NOMO-1 (cell line): Measurements from ENCODE around the gene RAB40C.
A peak's percentile ranks its signal among the peaks of the same experiment; 100 is the strongest.

Source experiments
- DNase-seq, 2 experiments: peaks; one replicate each; lab custom pipeline; 2025; ENCODE audit not compliant: unreplicated experiment in 2 of 2; lab: John Stamatoyannopoulos, UW

RAB40C gene

GRCh38 chr16:662597-662996, 72.7 kb downstream of the RAB40C start:
- no peak for DNase-seq

- no peak for DNase-seq
Measured at GRCh38 chr16:666572-666971, 76.7 kb downstream of the RAB40C start.

DNA sequence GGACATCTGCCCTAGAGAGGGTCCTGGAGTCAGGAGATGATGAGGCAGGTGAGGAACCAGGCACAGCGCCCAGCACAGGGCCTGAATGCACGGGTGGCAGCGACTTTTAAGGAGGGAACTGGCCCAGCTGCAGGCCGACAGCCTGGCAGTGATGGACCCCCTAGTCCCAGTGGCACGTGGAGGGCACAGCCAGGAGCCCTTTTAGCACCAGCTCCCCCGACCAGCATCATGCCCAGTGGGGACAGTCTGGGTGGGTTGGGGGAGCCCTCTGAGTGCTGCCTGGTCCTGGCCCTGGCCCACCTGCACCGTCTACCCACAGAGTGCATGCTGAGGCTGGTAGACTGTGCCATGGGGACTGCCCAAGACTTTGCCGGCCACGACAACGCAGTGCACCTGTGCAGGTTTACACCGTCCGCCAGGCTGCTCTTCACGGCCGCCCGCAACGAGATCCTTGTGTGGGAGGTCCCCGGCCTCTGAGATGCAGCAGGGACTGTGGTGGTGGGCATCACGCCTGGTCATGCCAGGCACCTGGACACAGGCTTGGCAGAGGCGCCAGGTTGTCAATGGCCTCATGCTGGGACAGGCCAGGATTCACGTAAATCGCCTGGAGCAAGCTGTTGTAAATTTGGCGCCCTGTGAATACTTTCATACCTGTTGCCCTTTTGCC, 77.4 kb downstream of the RAB40C start:
- DNase-seq: no peak

DNA sequence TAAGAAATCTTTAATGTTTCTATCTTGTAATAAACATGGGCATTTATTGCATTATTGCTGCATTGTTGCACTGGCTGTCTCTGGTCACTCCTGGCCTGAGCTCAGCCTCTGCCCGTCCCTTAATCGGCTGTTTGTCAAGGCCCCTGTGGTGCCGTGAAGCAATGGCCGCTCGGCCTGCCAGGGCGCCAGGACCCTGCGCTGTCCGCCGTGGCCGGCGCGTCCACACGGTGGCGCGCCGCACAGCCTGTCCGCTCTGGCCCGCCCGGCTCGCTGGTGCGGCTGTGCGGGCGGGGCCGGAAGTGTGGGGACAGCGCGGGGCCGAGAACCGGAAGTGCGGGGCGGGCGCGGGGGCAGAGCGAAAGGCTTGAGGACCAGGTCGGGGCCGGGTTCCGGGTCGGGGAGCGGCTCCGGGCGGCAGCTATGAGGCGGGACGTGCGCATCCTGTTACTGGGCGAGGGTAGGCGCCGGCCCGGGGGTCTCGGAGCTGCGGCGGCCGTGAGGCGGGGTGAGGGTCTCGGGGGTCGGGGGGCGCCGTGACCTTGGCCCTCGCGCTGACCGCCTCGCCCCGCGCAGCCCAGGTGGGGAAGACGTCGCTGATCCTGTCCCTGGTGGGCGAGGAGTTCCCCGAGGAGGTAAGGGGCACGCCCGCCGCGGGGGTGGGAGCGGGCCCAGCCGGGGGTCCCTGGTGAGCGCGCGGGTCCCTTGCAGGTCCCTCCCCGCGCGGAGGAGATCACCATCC, 78.1 kb downstream of the RAB40C start, which contains the start of gene RHOT2:
TSS of gene RHOT2 (plus strand) at position 353 of the 739 bp plus-strand sequence. CDS start at position 421, 68 bp downstream.
- DNase-seq: peak; percentile 87 to 94

DNA sequence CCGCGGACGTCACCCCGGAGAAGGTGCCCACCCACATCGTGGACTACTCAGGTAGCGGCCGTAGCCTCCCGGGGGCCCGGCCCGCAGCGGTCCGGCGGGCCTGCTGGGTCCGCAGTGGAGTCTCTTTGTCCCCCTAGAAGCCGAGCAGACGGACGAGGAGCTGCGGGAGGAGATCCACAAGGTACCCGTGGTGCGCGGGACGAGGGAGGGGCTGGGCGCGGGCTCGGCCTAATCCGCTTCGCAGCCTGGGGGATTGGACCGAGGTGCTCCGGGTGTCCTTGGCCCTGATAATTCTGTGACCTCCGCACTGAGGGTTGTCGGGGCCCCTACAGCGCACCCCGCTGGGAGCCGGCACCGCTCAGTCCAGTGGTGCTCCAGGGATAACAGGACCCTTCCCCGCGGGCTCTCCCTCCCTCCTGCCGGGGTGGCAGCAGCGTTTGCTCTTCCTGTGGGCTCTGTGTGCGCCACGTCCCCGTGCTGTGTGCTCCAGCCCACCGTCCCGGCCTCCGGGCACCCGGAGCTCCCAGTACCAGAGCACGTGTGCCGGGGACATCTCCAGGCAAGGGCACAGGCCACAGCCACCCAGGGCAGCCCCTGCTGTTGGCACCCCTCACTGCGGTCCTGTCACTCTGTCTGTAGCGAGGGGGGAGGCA, 78.8 kb downstream of the RAB40C start:
- DNase-seq: no peak

DNA sequence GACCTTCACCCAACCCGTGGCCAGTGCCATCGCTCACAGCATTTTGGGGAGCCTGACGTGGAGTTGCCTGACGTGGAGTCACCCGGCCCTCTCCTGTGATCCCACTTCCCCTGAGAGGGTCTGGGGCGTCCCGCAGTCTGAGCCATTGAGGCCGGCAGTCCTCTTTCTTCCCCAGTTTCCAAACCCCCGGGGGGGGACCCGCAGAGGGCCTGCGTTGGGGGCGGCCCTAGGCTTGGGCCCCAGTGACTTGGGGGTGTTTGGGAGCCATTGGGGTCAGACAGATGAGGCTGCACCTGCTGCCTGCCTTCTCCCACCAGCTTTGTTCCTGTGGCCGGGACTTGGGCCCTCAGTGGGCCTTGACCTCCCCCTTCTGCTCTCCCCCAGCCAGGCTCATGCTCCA, 79.8 kb downstream of the RAB40C start:
- no peak for DNase-seq

- DNase-seq: no peak
Measured at GRCh38 chr16:670485-671352, 80.9 kb downstream of the RAB40C start.

GRCh38 chr16:671353-672131, 81.7 kb downstream of the RAB40C start:
- no peak for DNase-seq

- DNase-seq: no peak
Measured at GRCh38 chr16:672371-672770, 82.5 kb downstream of the RAB40C start.

- no peak for DNase-seq
Measured at GRCh38 chr16:672851-673250, 83.0 kb downstream of the RAB40C start.

DNA sequence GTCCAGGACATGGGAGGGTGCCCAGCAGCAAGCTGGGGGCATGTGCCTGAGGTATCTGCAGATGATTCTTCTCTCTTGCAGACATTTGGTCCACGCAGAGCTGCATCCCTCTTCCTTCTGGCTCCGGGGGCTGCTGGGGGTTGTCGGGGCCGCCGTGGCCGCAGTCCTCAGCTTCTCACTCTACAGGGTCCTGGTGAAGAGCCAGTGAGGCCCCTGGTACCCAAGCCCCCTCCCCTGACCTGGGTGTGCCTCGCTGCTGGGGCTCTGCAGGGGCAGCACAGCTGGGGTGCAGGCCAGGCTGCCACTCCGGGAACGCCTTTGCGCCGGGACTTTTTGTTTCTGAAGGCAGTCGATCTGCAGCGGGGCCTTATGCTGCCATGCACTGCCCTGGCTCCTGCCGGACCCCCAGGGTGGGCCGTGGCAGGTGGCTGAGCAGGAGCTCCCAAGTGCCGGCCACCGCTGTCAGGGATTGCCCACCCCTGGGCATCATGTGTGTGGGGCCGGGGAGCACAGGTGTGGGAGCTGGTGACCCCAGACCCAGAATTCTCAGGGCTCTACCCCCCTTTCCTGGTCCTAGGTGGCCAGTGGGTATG, 83.6 kb downstream of the RAB40C start:
- no peak for DNase-seq

- DNase-seq: no peak
Measured at GRCh38 chr16:674214-674881, 84.5 kb downstream of the RAB40C start.

DNA sequence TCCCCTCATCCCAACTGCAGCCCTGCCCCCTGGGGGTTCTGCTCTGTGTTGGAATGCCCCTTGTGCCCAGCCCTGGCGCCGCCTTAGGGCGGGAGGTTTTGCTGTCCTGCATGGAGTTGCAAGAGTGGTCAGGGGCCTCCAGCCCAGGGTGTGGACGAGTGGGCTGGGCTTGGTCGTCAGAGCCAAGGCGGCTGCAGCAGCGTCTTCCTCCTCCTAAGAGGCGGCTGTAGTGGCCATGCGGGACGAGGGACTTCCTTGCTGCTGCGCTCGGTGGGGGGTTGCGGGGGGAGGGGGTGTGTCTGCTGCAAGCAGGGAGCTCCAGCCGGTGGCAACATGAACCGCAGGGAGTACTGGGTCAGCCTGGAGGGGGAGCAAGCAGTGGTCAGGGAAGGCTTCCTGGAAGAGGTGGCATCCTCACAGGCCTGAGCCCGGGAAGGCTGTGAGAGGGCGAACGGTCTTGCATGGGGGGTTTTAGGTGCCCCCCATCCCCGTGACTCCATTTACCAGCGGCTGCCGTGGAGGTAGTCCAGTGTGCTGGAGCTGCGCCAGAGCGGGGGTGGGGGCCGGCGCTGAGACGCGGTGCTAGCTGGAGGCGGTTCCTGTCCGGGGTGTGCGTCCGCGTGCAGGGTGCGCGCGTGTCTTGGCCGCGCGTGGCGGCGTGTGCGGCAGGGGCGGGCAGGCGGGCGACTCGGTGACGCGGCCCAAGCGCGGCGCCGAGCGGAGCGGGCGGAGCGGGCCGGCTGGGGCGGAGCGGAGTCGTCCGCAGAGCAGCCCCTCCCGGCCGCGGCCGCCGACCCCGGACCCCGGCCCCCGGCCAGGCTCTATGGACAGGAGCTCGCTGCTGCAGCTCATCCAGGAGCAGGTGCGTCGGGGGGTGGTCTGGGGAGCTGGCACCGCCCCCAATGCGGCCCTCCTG, 85.4 kb downstream of the RAB40C start, which contains the start of gene RHBDL1:
TSS of gene RHBDL1 (plus strand) at position 704 of the 916 bp plus-strand sequence. CDS start at position 824, 120 bp downstream.
- DNase-seq: peak; percentile 19 to 27

DNA sequence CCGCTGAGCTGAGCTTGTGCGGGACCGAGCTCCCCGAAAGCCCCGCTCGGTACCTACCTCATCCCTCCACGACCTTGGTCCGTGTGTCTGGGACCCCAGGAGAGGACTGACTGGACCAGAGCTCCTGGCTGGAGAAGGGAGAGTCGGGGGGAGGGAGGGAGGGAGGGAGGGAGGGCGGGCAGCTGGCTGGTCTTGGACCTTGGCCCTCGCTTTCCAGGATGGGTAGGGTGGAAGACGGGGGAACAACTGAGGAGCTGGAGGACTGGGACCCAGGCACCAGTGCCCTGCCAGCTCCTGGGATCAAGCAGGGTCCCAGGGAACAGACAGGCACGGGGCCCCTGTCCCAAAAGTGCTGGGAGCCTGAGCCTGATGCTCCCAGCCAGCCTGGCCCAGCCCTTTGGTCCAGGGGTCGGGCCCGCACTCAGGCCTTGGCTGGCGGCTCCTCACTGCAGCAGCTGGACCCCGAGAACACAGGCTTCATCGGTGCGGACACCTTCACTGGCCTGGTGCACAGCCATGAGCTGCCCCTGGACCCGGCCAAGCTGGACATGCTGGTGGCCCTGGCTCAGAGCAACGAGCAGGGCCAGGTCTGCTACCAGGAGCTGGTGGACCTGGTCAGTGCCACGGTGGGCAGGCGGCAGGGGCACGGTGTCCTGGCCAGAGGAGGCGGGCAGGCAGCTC, 86.2 kb downstream of the RAB40C start:
- no peak for DNase-seq

DNA sequence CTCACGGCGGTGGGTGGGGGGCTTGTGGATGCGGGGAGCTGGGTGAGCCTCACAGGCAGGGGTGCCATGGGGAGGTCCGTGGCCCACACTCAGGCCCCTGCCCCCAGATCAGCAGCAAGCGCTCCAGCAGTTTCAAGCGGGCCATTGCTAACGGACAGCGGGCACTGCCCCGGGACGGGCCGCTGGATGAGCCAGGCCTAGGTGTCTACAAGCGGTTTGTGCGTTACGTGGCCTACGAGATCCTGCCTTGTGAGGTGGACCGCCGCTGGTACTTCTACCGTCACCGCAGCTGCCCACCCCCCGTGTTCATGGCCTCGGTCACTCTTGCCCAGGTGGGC, 86.7 kb downstream of the RAB40C start:
- DNase-seq: no peak

DNA sequence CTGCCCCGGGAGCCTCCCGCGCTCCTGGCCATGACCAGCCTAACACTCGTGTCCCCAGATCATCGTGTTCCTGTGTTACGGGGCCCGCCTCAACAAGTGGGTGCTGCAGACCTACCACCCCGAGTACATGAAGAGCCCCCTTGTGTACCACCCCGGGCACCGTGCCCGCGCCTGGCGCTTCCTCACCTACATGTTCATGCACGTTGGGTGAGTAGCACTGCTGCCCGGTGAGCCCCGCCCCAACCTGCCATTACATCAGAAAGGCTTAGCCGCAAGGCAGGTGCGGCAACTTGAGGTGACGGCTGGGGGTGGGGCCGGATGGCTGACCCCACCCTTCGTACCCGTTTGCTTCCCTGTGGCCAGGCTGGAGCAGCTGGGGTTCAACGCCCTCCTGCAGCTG, 87.0 kb downstream of the RAB40C start:
- DNase-seq: no peak

- no peak for DNase-seq
Measured at GRCh38 chr16:677316-678190, 87.7 kb downstream of the RAB40C start.
